Testis (tissue), 3 donors: ENCODE measurements around the gene ESRRB. TPM values are rescaled to one million over a fixed set of nuclear protein-coding genes. Genes with fewer than 3 reads are reported as not detected.

Experiments used
- DNase-seq: peaks from one replicate; pipeline ENCODE4 v3.0.0-alpha.2; 2019
- H3K27ac ChIP-seq, 2 donors: fragments of 200-600 bp; sonication (generic); one replicate each; pipeline ENCODE4 v1.5.1; 2019
- H3K27me3 ChIP-seq: fragments of 200-600 bp; sonication (generic); one replicate; pipeline ENCODE4 v1.5.1; 2019
- H3K36me3 ChIP-seq: fragments of 200-600 bp; sonication (generic); one replicate; pipeline ENCODE4 v1.5.1; 2017; ENCODE audit warnings: low read depth; ENCODE audit errors: missing control alignments
- H3K4me1 ChIP-seq: fragments of 200-600 bp; sonication (generic); one replicate; pipeline ENCODE4 v1.5.1; 2019
- H3K4me3 ChIP-seq, 2 donors: fragments of 200-600 bp; sonication (generic); one replicate each; pipeline ENCODE4 v1.5.1; 2017 to 2019
- H3K9me3 ChIP-seq: fragments of 200-600 bp; sonication (generic); one replicate; pipeline ENCODE4 v1.5.1; 2017
- POLR2A ChIP-seq: fragments of 450-650 bp; IDR thresholded peaks from one replicate; pipeline ENCODE4 v1.6.1; 2017; ENCODE audit warnings: antibody characterized with exemption, mild to moderate bottlenecking, moderate library complexity
- WGBS, 2 donors: methylation state at CpG; one replicate each; pipeline ENCODE4 v1.1.5; 2018; 5-methylcytosine and 5-hydroxymethylcytosine counted together
- intact Hi-C: fragments of 100-400 bp; cut with DNase I; formaldehyde crosslinking; loops from one replicate; pipeline ENCODE4 v1.15.1; 2023; ENCODE audit warnings: low total_unique reads
- polyA plus RNA-seq: library from polyadenylated mRNA; stranded (reverse); fragments of 350-450 nt; fragmentation: Illumina TruSeq; extraction: RNeasy Lipid Tissue Mini Kit (QIAGEN cat#74804); gene quantifications from one replicate; pipeline ENCODE4 v1.2.3, GENCODE V29; 2014; ENCODE audit warnings: low read depth, low replicate concordance; ENCODE audit not compliant: insufficient read depth
- total RNA-seq, 2 donors: library from RNA; depleted of rRNA; stranded (reverse); fragments of >200 nt; gene quantifications; one replicate each; pipeline ENCODE4 v1.2.3, GENCODE V29; 2016
- TF ChIP-seq, protein P1 (sequence below), 3 experiments: fragments of 450-650 bp in 2 of 3; fragments of 200-600 bp in 1 of 3; sonication (generic) in 1 of 3; IDR thresholded peaks; one replicate each; pipeline ENCODE4 v1.5.1; 2016 to 2019; ENCODE audit warnings: antibody characterized with exemption in 3 of 3, mild to moderate bottlenecking in 2 of 3, moderate library complexity in 1 of 3

Gene ESRRB
- total and polyA plus RNA-seq, 3 donors from 2014 or later = 2.5 to 3.3 (median 2.8) TPM

DNA sequence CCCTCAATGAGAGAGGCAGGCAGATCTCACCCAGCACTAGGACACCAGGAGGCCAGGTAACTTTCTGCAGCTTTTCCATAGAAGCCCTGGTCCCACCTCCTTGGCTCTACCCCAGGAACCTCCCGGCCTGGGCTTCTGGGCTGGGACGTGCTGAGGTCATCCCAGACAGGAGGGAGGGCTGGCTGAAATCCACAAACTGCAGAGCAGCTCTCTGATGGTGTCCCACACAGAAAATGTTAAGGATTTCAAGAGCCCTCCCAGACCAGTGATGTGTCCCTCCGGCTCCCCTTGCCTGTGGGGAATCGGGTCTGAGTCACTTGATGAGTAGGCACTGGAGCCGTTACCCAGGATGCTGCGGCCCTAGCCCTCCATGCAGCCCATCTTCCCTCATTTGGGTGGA lies 124.1 kb downstream of the ESRRB start:
- 66 to 75% methylated on average over 2 to 6 of the region's 6 CpGs for WGBS, 2 donors
- intact Hi-C loops = no loop called here
- no peaks in the 10 kb centered on the region for H3K36me3 ChIP-seq
- TF ChIP-seq POLR2A = no peak
- TF ChIP-seq, protein P1, sequence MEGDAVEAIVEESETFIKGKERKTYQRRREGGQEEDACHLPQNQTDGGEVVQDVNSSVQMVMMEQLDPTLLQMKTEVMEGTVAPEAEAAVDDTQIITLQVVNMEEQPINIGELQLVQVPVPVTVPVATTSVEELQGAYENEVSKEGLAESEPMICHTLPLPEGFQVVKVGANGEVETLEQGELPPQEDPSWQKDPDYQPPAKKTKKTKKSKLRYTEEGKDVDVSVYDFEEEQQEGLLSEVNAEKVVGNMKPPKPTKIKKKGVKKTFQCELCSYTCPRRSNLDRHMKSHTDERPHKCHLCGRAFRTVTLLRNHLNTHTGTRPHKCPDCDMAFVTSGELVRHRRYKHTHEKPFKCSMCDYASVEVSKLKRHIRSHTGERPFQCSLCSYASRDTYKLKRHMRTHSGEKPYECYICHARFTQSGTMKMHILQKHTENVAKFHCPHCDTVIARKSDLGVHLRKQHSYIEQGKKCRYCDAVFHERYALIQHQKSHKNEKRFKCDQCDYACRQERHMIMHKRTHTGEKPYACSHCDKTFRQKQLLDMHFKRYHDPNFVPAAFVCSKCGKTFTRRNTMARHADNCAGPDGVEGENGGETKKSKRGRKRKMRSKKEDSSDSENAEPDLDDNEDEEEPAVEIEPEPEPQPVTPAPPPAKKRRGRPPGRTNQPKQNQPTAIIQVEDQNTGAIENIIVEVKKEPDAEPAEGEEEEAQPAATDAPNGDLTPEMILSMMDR (IDR thresholded peaks at IDR 0.05) = no peak
- H3K27ac ChIP-seq = no peak overlapping the region
- DNase-seq = no peak
- H3K4me1 ChIP-seq = no peaks in the 10 kb centered on the region
- H3K9me3 ChIP-seq = no peaks in the 10 kb centered on the region
- no peaks in the 10 kb centered on the region for H3K27me3 ChIP-seq
- H3K4me3 ChIP-seq = no peak overlapping the region

DNA sequence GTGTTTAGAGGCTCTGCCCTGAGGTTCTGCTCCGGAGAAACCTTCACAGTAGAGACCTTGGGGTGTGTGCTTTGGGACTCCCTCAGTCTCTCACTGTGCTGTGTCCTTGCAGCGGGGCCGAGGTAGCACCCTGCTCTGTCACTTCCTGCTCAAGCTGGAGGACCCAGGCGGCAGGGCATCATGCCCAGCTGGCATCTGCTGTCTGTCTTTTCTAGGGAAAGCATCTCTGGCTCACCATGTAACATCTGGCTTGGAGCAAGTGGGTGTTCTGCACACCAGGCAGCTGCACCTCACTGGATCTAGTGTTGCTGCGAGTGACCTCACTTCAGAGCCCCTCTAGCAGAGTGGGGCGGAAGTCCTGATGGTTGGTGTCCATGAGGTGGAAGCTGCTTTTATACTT lies 124.5 kb downstream of the ESRRB start:
- WGBS, 2 donors = 60 to 89% methylated on average over 2 to 6 of the region's 6 CpGs
- DNase-seq = no peak
- Histone ChIP-seq H3K27me3 (no peaks in the 10 kb centered on the region), H3K4me1 (no peaks in the 10 kb centered on the region), H3K4me3 (no peak overlapping the region), H3K27ac (no peak overlapping the region), H3K9me3 (no peaks in the 10 kb centered on the region), H3K36me3 (no peaks in the 10 kb centered on the region)
- intact Hi-C loops = no loop called here
- TF ChIP-seq POLR2A = no peak
- TF ChIP-seq, protein P1 (IDR thresholded peaks at IDR 0.05) = no peak

DNA sequence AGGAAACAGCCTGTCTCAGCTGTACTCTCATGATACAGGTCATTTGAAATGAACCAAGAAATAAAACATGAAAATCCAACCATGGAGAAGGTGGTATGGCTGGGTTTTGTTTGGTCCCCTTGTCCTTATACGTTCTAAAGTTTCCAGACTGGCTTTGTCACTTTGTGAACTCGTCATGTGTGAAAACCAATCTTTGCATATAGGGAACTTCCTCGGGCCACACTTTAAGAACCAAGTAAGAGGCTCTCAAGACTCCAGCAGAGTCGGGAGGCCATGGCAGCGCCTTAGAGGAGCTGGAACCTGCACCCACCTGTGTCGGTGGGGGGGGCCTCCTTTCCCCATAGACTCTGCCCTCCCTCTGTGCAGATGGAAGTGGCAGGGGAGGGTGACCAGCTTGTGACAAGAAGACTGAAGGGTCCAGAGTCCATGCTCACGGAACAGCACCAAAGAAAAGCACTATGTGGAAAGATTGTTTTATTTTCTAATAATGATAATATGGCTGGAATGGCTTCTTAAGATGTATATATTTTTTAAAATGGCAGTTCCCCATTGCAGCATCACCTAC lies 125.3 kb downstream of the ESRRB start:
- 90 to 91% methylated on average over 7 of the region's 7 CpGs for WGBS, 2 donors
- intact Hi-C loops = no loop called here
- Histone ChIP-seq H3K36me3 (no peaks in the 10 kb centered on the region), H3K4me1 (no peaks in the 10 kb centered on the region), H3K4me3 (no peak overlapping the region), H3K27me3 (no peaks in the 10 kb centered on the region), H3K9me3 (no peaks in the 10 kb centered on the region), H3K27ac (no peak overlapping the region)
- TF ChIP-seq, protein P1 (IDR thresholded peaks at IDR 0.05) = no peak
- no peak for TF ChIP-seq POLR2A
- no peak for DNase-seq

DNA sequence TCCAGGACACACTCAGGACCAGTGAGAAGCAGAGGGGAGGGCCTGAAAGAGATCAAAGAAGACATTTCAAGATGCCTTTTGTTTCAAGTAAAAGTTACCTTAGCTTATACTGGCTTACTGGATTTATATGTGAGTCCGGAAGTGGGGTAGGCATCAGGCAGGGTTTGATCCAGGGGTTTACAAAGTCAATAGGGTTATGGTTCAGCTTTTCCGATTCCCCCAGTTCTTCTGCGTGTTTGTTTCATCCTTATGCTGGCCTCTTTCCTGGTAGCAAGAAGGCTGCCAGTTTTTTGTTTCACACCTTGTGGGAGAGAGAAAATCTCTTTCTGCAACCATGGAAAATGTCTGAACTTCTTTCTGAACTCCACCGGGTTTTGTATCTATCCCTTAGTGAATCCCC lies 126.3 kb downstream of the ESRRB start:
- whole genome bisulfite sequencing, 2 donors = 94% methylated on average over 4 of the region's 4 CpGs

More for the DNA sequence above, 126.3 kb downstream of the ESRRB start:
- no peak for DNase-seq
- H3K27me3 ChIP-seq = no peaks in the 10 kb centered on the region
- intact Hi-C loops = no loop called here
- H3K27ac ChIP-seq = no peak overlapping the region
- no peaks in the 10 kb centered on the region for H3K36me3 ChIP-seq
- TF ChIP-seq POLR2A = no peak
- TF ChIP-seq, protein P1 (IDR thresholded peaks at IDR 0.05) = no peak
- H3K9me3 ChIP-seq = no peaks in the 10 kb centered on the region
- no peaks in the 10 kb centered on the region for H3K4me1 ChIP-seq
- no peak overlapping the region for H3K4me3 ChIP-seq
